HepG2 (cell line): ENCODE results near the gene SIRT5. TPM values are rescaled to one million over a fixed set of nuclear protein-coding genes. Genes with fewer than 3 reads are reported as not detected.

ENCODE experiments used
- BHLHE40 ChIP-seq: IDR thresholded peaks from 2 replicates; pipeline ENCODE4 v1.6.1; 2011; ENCODE audit warnings: low read length, improper control_type of control experiment
- CC2D1A ChIP-seq: sonication (generic); formaldehyde crosslinking; IDR thresholded peaks from 2 replicates; pipeline ENCODE4 v1.8.1; 2023; ENCODE audit warnings: mild to moderate bottlenecking, missing genetic modification reagents
- DMAP1 ChIP-seq: IDR thresholded peaks from 2 replicates; pipeline ENCODE4 v1.6.1; 2016
- HNRNPK ChIP-seq: fragments of 200-400 bp; formaldehyde crosslinking; IDR thresholded peaks from 2 replicates; pipeline ENCODE4 v1.6.1; 2018; ENCODE audit warnings: low read length, low read depth, moderate library complexity, mild to moderate bottlenecking; ENCODE audit not compliant: poor library complexity, severe bottlenecking
- JUND ChIP-seq: sonication (generic); formaldehyde crosslinking; IDR thresholded peaks from 2 replicates; pipeline ENCODE4 v1.8.0; 2022; ENCODE audit warnings: mild to moderate bottlenecking, missing genetic modification reagents
- MATR3 ChIP-seq: sonication (generic); formaldehyde crosslinking; IDR thresholded peaks from 2 replicates; pipeline ENCODE4 v1.4.0; 2020; ENCODE audit warnings: missing genetic modification reagents
- MEIS1 ChIP-seq: sonication (generic); formaldehyde crosslinking; IDR thresholded peaks from 2 replicates; pipeline ENCODE4 v1.9.0; 2021; ENCODE audit warnings: mild to moderate bottlenecking, missing genetic modification reagents, moderate library complexity, borderline replicate concordance
- MXD4 ChIP-seq: IDR thresholded peaks from 2 replicates; pipeline ENCODE4 v1.6.1; 2016; ENCODE audit warnings: mild to moderate bottlenecking, missing biosample characterization, missing genetic modification reagents
- NPAS2 ChIP-seq: sonication (generic); formaldehyde crosslinking; IDR thresholded peaks from 2 replicates; pipeline ENCODE4 v1.8.0; 2022; ENCODE audit warnings: mild to moderate bottlenecking, missing genetic modification reagents, borderline replicate concordance
- PAF1 ChIP-seq: IDR thresholded peaks from 2 replicates; pipeline ENCODE4 v1.6.1; 2016; ENCODE audit warnings: missing genetic modification reagents, missing compliant biosample characterization
- PLRG1 ChIP-seq: fragments of 450-650 bp; conservative IDR thresholded peaks from 2 replicates; pipeline ENCODE4 v1.6.1; 2016
- SIX4 ChIP-seq: sonication (generic); formaldehyde crosslinking; IDR thresholded peaks from 2 replicates; pipeline ENCODE4 v1.4.0; 2020; ENCODE audit warnings: missing genetic modification reagents
- SMYD3 ChIP-seq: sonication (generic); formaldehyde crosslinking; IDR thresholded peaks from 2 replicates; pipeline ENCODE4 v1.8.1; 2023; ENCODE audit warnings: mild to moderate bottlenecking, missing genetic modification reagents
- TCF7L2 ChIP-seq: IDR thresholded peaks from 2 replicates; pipeline ENCODE4 v1.6.1; 2011; ENCODE audit warnings: mild to moderate bottlenecking, low read depth, low read length, moderate library complexity
- ZFAT ChIP-seq: sonication (generic); formaldehyde crosslinking; conservative IDR thresholded peaks from 2 replicates; pipeline ENCODE4 v1.8.1; 2023; ENCODE audit warnings: missing genetic modification reagents, inconsistent platforms
- ZNF232 ChIP-seq: sonication (generic); formaldehyde crosslinking; IDR thresholded peaks from 2 replicates; pipeline ENCODE4 v1.4.0; 2020; ENCODE audit warnings: missing genetic modification reagents, borderline replicate concordance
- ZNF264 ChIP-seq: sonication (generic); formaldehyde crosslinking; IDR thresholded peaks from 2 replicates; pipeline ENCODE4 v1.4.0; 2020; ENCODE audit warnings: missing genetic modification reagents
- ZNF644 ChIP-seq: IDR thresholded peaks from 2 replicates; pipeline ENCODE4 v1.6.1; 2016; ENCODE audit warnings: low read depth
- ZNF703 ChIP-seq: sonication (generic); formaldehyde crosslinking; IDR thresholded peaks from 2 replicates; pipeline ENCODE4 v1.5.1; 2020; ENCODE audit warnings: missing genetic modification reagents, mild to moderate bottlenecking, moderate library complexity, borderline replicate concordance
- polyA plus RNA-seq, 8 experiments: library from polyadenylated mRNA; depleted of rRNA in 3 of 8; stranded (reverse) in 7 of 8; unstranded in 1 of 8; fragments of >200 nt; fragmentation: Illumina TruSeq in 4 of 8; extraction: Trizol in 4 of 8; gene quantifications; 2 replicates each; pipeline versions ENCODE4 v1.2.1 to v1.2.3, GENCODE V29; 2011 to 2016; ENCODE audit warnings: low read depth in 4 of 8, missing spikeins in 1 of 8, mixed read lengths in 1 of 8; ENCODE audit not compliant: insufficient read depth in 1 of 8
- total RNA-seq, 5 experiments: library from RNA; depleted of rRNA; stranded (reverse); fragments of >200 nt; fragmentation: Illumina TruSeq; extraction: Trizol; gene quantifications; 2 replicates each; pipeline ENCODE4 v1.2.3, GENCODE V29; 2016; ENCODE audit warnings: low read depth in 1 of 5
- TF ChIP-seq, protein P1 (sequence below): sonication (generic); formaldehyde crosslinking; IDR thresholded peaks from 2 replicates; pipeline ENCODE4 v1.5.0; 2020; ENCODE audit warnings: missing genetic modification reagents
- TF ChIP-seq, protein P2 (sequence below): sonication (generic); formaldehyde crosslinking; IDR thresholded peaks from 2 replicates; pipeline ENCODE4 v1.5.0; 2020; ENCODE audit warnings: missing genetic modification reagents, mild to moderate bottlenecking, borderline replicate concordance
- TF ChIP-seq, protein P3 (sequence below): sonication (generic); formaldehyde crosslinking; IDR thresholded peaks from 2 replicates; pipeline ENCODE4 v1.5.0; 2020; ENCODE audit warnings: missing genetic modification reagents
- TF ChIP-seq, protein P4 (sequence below): sonication (generic); formaldehyde crosslinking; IDR thresholded peaks from 2 replicates; pipeline ENCODE4 v1.4.0; 2020; ENCODE audit warnings: mild to moderate bottlenecking, missing genetic modification reagents
- TF ChIP-seq, protein P5 (sequence below): sonication (generic); formaldehyde crosslinking; IDR thresholded peaks from 2 replicates; pipeline ENCODE4 v1.4.0; 2020; ENCODE audit warnings: missing genetic modification reagents
- TF ChIP-seq, protein P6 (sequence below): sonication (generic); formaldehyde crosslinking; IDR thresholded peaks from 2 replicates; pipeline ENCODE4 v1.4.0; 2020; ENCODE audit warnings: mild to moderate bottlenecking, missing genetic modification reagents

Gene SIRT5
- total and polyA plus RNA-seq, 2 of the 13 experiments (the other 11 are each of a cell fraction or from before 2014, with no cell fraction given) = 14.1 to 16.6 TPM

DNA sequence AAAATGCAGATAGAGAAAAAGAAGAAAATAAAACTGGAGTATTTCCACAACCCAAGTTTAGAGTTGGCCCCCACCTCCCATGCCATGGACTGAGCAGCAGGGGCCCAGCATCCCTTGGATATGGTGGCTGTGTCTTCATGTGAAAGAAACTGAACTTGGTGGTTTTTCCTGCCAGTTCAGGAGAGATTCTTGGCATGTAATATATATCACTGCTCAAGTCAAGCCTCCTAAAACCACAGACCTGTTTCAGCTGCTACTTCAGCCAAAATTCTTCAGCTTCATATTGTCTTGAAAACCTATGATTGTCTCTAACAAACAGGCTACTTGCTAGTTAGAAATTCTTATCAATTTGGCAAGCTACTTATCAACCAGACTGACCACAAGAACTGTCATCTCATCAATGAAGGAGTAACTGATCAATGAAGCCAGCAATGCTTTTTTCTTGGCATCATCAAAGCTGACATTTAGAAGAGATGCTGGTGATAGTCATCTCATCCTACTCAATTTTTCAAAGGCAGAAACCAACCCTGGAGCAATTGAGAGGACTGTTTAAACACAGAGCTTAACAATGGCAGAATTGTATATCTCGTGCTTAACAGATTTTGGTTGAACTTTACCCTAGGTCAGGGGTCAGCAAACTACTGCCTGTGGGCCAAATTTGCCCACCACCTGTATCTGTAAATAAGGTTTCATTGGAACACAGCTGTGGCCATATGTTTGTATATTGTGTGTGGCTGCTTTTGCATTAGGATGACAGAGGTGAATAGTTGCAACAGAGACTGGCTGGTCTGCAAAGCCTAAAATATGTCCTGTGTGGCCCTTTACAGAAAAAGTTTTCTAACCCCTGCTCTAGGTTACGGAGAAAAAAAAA is 30.4 kb downstream of the SIRT5 start (continued):
- TF ChIP-seq, protein P1, sequence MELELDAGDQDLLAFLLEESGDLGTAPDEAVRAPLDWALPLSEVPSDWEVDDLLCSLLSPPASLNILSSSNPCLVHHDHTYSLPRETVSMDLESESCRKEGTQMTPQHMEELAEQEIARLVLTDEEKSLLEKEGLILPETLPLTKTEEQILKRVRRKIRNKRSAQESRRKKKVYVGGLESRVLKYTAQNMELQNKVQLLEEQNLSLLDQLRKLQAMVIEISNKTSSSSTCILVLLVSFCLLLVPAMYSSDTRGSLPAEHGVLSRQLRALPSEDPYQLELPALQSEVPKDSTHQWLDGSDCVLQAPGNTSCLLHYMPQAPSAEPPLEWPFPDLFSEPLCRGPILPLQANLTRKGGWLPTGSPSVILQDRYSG (CRISPR knock-in tag) = peak; percentile 88
- TF ChIP-seq ZNF703 (CRISPR knock-in tag) (peak; percentile 93), CC2D1A (CRISPR knock-in tag) (no peak), MATR3 (CRISPR knock-in tag) (no peak), ZNF264 (CRISPR knock-in tag) (peak; percentile 96), MXD4 (CRISPR knock-in tag) (peak; percentile 61; the same call in 1 of the 2 replicates), MEIS1 (CRISPR knock-in tag) (peak; percentile 99), ZFAT (CRISPR knock-in tag) (0 out of 2 replicates have a peak, but pooled peaks have one; percentile 19), BHLHE40 (peak; percentile 93), SMYD3 (CRISPR knock-in tag) (peak; percentile 77; the same call in 1 of the 2 replicates), DMAP1 (CRISPR knock-in tag) (peak; percentile 62; the same call in 1 of the 2 replicates), PAF1 (CRISPR knock-in tag) (no peak), SIX4 (CRISPR knock-in tag) (peak; percentile 88), ZNF232 (CRISPR knock-in tag) (peak; percentile 83; the same call in 1 of the 2 replicates), HNRNPK (no peak), NPAS2 (no peak), JUND (CRISPR knock-in tag) (no peak), TCF7L2 (peak; percentile 99), ZNF644 (CRISPR knock-in tag) (peak; percentile 77; the same call in 1 of the 2 replicates), PLRG1 (no peak)
- TF ChIP-seq, protein P2, sequence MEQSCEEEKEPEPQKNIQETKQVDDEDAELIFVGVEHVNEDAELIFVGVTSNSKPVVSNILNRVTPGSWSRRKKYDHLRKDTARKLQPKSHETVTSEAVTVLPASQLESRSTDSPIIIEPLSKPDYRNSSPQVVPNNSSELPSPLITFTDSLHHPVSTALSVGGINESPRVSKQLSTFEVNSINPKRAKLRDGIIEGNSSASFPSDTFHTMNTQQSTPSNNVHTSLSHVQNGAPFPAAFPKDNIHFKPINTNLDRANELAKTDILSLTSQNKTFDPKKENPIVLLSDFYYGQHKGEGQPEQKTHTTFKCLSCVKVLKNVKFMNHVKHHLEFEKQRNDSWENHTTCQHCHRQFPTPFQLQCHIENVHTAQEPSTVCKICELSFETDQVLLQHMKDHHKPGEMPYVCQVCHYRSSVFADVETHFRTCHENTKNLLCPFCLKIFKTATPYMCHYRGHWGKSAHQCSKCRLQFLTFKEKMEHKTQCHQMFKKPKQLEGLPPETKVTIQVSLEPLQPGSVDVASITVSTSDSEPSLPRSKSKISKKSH = no peak
- TF ChIP-seq, protein P3, sequence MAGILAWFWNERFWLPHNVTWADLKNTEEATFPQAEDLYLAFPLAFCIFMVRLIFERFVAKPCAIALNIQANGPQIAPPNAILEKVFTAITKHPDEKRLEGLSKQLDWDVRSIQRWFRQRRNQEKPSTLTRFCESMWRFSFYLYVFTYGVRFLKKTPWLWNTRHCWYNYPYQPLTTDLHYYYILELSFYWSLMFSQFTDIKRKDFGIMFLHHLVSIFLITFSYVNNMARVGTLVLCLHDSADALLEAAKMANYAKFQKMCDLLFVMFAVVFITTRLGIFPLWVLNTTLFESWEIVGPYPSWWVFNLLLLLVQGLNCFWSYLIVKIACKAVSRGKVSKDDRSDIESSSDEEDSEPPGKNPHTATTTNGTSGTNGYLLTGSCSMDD = no peak
- TF ChIP-seq, protein P4, sequence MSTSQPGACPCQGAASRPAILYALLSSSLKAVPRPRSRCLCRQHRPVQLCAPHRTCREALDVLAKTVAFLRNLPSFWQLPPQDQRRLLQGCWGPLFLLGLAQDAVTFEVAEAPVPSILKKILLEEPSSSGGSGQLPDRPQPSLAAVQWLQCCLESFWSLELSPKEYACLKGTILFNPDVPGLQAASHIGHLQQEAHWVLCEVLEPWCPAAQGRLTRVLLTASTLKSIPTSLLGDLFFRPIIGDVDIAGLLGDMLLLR (CRISPR knock-in tag) = no peak
- TF ChIP-seq, protein P5, sequence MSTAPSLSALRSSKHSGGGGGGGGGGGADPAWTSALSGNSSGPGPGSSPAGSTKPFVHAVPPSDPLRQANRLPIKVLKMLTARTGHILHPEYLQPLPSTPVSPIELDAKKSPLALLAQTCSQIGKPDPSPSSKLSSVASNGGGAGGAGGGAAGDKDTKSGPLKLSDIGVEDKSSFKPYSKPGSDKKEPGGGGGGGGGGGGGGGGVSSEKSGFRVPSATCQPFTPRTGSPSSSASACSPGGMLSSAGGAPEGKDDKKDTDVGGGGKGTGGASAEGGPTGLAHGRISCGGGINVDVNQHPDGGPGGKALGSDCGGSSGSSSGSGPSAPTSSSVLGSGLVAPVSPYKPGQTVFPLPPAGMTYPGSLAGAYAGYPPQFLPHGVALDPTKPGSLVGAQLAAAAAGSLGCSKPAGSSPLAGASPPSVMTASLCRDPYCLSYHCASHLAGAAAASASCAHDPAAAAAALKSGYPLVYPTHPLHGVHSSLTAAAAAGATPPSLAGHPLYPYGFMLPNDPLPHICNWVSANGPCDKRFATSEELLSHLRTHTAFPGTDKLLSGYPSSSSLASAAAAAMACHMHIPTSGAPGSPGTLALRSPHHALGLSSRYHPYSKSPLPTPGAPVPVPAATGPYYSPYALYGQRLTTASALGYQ (CRISPR knock-in tag) = peak; percentile 99
- TF ChIP-seq, protein P6, sequence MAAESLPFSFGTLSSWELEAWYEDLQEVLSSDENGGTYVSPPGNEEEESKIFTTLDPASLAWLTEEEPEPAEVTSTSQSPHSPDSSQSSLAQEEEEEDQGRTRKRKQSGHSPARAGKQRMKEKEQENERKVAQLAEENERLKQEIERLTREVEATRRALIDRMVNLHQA (CRISPR knock-in tag) = no peak
